ENCODE results near the gene CAMTA1. TPM values are rescaled to one million over a fixed set of nuclear protein-coding genes. Genes with fewer than 3 reads are reported as not detected.
A peak's percentile ranks its signal among the peaks of the same experiment; 100 is the strongest.

CAMTA1 gene
- polyA plus RNA-seq, 3 donors from 2014 or later, result 52.7 to 89.0 (median 71.0) TPM

DNA sequence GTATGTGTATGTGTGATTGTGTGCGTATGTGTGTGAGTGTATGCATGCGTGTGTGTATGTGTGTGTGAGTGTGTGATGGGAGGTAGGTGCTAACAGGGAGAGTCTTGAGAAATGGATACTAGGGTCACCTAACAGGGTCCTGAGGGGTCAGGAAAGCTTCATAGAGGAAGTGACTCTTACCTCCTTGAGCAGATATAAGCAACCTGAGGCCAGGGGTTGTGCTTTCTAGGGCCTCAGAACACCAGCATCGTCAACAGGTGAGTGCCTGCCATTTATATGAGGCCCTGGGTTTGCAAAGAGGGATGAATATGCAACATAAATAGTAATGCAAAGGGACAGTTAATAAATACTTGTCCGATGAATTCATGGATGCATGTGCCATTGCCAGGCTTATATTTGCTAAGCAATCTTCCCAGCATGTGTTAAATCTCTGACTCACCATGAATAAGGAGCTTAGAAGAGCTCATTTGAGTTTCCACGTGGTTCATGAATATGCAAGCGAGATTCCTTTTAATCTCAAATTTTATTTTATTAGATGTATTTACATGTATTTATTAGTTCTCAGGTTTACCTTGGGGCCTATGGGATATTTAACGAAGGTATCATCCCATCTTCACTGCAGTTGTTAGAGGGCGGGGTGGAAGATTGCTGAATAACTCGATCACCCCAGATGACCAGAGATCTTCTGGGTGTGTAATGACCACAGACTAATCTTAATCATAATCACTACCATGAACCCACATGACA, 438.3 kb downstream of the CAMTA1 start:
- Mint-ChIP-seq H3K4me1 (no peaks in the 10 kb centered on the region), H3K36me3 (no peaks in the 10 kb centered on the region), H3K27me3 (ENCODE audit: low read depth in 3 of 3) (peaks cover 0 to 5% (median 2%) of the 10 kb centered on the region in 3 donors), H3K9me3 (no peaks in the 10 kb centered on the region), H3K4me3 (no peak overlapping the region), H3K27ac (no peak overlapping the region)
- DNase-seq, result no peak

GRCh38 chr1:7224081-7224534, 438.9 kb downstream of the CAMTA1 start:
- Mint-ChIP-seq H3K27ac (no peak overlapping the region), H3K27me3 (ENCODE audit: low read depth in 3 of 3) (peaks cover 0 to 5% (median 2%) of the 10 kb centered on the region in 3 donors), H3K4me3 (no peak overlapping the region), H3K9me3 (no peaks in the 10 kb centered on the region), H3K4me1 (no peaks in the 10 kb centered on the region), H3K36me3 (no peaks in the 10 kb centered on the region)
- no peak for DNase-seq

DNA sequence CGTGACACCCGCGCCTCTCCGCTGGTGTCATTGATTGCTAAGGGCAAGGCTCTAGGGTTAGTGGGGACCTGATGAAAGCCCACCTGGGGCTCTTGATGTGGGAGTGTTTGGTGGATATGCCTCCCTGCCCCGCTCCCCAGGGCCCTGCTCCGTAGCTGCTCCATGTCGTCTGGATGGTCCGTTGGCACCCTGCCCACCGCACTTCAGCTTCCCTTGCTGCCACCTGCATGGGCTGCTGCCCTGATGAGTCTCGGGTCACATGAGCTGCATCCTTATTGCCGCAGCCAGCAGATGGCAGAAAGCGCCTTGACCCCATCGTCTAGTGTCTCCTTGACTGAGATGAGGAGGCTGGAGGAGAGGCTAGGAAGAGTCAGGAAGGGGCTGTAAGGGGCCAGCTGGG, 439.4 kb downstream of the CAMTA1 start:
- no peak overlapping the region for H3K4me3 Mint-ChIP-seq
- no peaks in the 10 kb centered on the region for H3K4me1 Mint-ChIP-seq
- no peaks in the 10 kb centered on the region for H3K9me3 Mint-ChIP-seq
- H3K27me3 Mint-ChIP-seq (ENCODE audit: low read depth in 3 of 3), result peaks cover 0 to 5% (median 2%) of the 10 kb centered on the region in 3 donors
- no peak for DNase-seq
- H3K27ac Mint-ChIP-seq, result no peak overlapping the region
- H3K36me3 Mint-ChIP-seq, result no peaks in the 10 kb centered on the region

DNA sequence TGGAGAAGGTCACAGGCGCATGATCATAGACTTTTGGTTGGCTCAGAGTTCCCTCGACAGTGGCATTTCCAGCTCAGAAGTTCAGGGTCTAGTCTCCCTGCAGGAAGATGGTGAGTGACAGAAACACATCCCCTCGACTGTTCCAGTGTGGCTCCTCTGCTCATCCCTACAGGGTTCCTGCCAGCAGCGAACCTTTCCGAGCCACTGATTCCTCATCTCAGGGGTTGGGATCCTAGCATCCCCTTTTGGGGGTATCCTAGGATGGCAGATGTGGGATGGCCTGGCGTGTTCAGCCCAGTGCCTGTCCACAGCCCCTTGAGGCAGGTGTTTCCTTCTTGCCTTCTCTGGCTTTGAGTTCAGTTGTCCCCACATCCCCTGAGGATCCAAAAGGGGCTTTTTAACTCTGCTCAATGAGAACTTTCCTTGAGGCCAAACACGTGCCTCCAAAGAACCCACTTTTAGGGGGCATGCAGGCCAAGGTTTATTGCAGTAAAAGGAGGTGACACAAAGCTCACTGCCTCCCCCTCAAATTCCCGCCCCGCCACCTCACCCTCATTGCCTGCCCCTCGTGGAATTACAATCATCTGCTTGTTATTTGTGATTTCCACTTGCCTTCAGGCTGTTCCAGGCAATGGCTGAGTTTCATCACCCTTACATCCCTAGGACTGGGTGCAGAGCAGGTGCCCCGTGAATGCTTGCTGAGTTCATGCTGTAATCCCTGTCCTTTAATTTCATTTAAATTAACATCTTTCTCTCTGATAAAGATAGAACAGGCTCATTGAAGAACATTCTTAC, 440.7 kb downstream of the CAMTA1 start:
- Mint-ChIP-seq H3K9me3 (no peaks in the 10 kb centered on the region), H3K27ac (no peak overlapping the region), H3K27me3 (ENCODE audit: low read depth in 3 of 3) (peaks cover 0 to 5% (median 2%) of the 10 kb centered on the region in 3 donors), H3K4me3 (no peak overlapping the region), H3K4me1 (no peaks in the 10 kb centered on the region), H3K36me3 (no peaks in the 10 kb centered on the region)
- no peak for DNase-seq

- Mint-ChIP-seq H3K4me1 (no peaks in the 10 kb centered on the region), H3K4me3 (no peak overlapping the region), H3K27me3 (ENCODE audit: low read depth in 3 of 3) (peaks cover 0 to 6% (median 2%) of the 10 kb centered on the region in 3 donors), H3K9me3 (no peaks in the 10 kb centered on the region), H3K27ac (no peak overlapping the region), H3K36me3 (no peaks in the 10 kb centered on the region)
- no peak for DNase-seq
Measured at GRCh38 chr1:7227654-7228053, 442.4 kb downstream of the CAMTA1 start.

- peaks cover 0 to 4% (median 2%) of the 10 kb centered on the region in 3 donors for H3K27me3 Mint-ChIP-seq (ENCODE audit: low read depth in 3 of 3)
- no peak overlapping the region for H3K4me3 Mint-ChIP-seq
- DNase-seq, result no peak
- no peak overlapping the region for H3K27ac Mint-ChIP-seq
- H3K36me3 Mint-ChIP-seq, result no peaks in the 10 kb centered on the region
- H3K4me1 Mint-ChIP-seq, result no peaks in the 10 kb centered on the region
- H3K9me3 Mint-ChIP-seq, result no peaks in the 10 kb centered on the region
Measured at GRCh38 chr1:7228252-7228961, 443.2 kb downstream of the CAMTA1 start.

DNA sequence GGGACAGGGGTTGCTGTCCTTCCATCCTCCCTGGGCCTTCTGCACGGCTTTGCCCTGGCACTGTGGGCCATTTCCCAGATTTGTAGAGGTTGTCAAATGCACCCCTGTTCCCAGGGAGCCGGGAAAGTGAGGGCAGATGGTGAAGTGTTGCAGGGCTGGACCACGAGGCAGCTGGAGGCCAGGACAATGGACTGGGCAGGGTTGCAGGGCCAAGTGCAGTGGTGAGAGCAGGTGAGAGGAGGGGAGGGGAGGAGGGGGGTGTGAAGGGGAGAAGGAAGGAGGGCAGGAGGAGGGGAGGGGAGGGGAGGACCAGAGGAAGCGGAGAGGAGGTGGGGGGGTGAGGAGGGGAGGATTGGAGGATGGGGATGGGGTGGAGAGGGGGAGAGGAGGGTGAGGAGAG, 443.9 kb downstream of the CAMTA1 start:
- DNase-seq, result no peak
- Mint-ChIP-seq H3K4me3 (no peak overlapping the region), H3K27ac (no peak overlapping the region), H3K9me3 (peaks cover 0 to 2% (median 0%) of the 10 kb centered on the region in 6 donors), H3K27me3 (ENCODE audit: low read depth in 3 of 3) (peaks cover 0 to 4% (median 4%) of the 10 kb centered on the region in 3 donors), H3K36me3 (no peaks in the 10 kb centered on the region), H3K4me1 (no peaks in the 10 kb centered on the region)

GRCh38 chr1:7229696-7230631, 444.7 kb downstream of the CAMTA1 start:
- Mint-ChIP-seq H3K27me3 (ENCODE audit: low read depth in 3 of 3) (peaks cover 0 to 5% (median 4%) of the 10 kb centered on the region in 3 donors), H3K27ac (no peak overlapping the region), H3K4me1 (no peaks in the 10 kb centered on the region), H3K4me3 (no peak overlapping the region), H3K36me3 (no peaks in the 10 kb centered on the region), H3K9me3 (peaks cover 0 to 2% (median 0%) of the 10 kb centered on the region in 6 donors)
- DNase-seq, result no peak

- H3K27me3 Mint-ChIP-seq (ENCODE audit: low read depth in 3 of 3), result peaks cover 2 to 12% (median 4%) of the 10 kb centered on the region in 3 donors
- DNase-seq, result no peak
- H3K4me3 Mint-ChIP-seq, result no peak overlapping the region
- no peak overlapping the region for H3K27ac Mint-ChIP-seq
- peaks cover 0 to 2% (median 0%) of the 10 kb centered on the region in 6 donors for H3K9me3 Mint-ChIP-seq
- H3K4me1 Mint-ChIP-seq, result no peaks in the 10 kb centered on the region
- no peaks in the 10 kb centered on the region for H3K36me3 Mint-ChIP-seq
Measured at GRCh38 chr1:7232441-7233236, 447.4 kb downstream of the CAMTA1 start.

DNA sequence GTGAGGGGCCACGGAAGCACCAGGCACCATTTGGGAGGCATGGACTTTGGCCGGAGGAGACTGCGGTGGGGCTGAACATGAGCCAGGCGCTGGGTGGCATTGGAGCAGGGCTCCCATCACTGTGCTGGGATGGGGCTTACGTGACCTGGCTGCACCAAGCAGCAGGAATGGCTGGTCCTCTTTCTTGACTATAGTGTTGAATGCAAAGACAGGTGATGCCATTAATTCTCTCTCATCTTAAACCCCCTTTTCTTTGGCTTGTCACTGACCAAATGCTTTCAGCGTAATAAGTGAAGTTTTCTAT, 447.9 kb downstream of the CAMTA1 start:
- peaks cover 2 to 10% (median 7%) of the 10 kb centered on the region in 3 donors for H3K27me3 Mint-ChIP-seq (ENCODE audit: low read depth in 3 of 3)
- peaks cover 0 to 2% (median 0%) of the 10 kb centered on the region in 6 donors for H3K9me3 Mint-ChIP-seq
- no peak for DNase-seq
- H3K4me1 Mint-ChIP-seq, result no peaks in the 10 kb centered on the region
- H3K27ac Mint-ChIP-seq, result no peak overlapping the region
- H3K36me3 Mint-ChIP-seq, result no peaks in the 10 kb centered on the region
- no peak overlapping the region for H3K4me3 Mint-ChIP-seq

GRCh38 chr1:7233646-7234470, 448.6 kb downstream of the CAMTA1 start:
- H3K9me3 Mint-ChIP-seq, result peaks cover 0 to 2% (median 0%) of the 10 kb centered on the region in 6 donors
- H3K4me1 Mint-ChIP-seq, result no peaks in the 10 kb centered on the region
- DNase-seq, result no peak
- H3K27ac Mint-ChIP-seq, result peak overlapping the region in 1 of 6 donors; percentile 40
- H3K36me3 Mint-ChIP-seq, result no peaks in the 10 kb centered on the region
- no peak overlapping the region for H3K4me3 Mint-ChIP-seq
- H3K27me3 Mint-ChIP-seq (ENCODE audit: low read depth in 3 of 3), result peaks cover 2 to 10% (median 7%) of the 10 kb centered on the region in 3 donors

- Mint-ChIP-seq H3K4me1 (no peaks in the 10 kb centered on the region), H3K9me3 (peaks cover 0 to 2% (median 0%) of the 10 kb centered on the region in 6 donors), H3K36me3 (no peaks in the 10 kb centered on the region), H3K27me3 (ENCODE audit: low read depth in 3 of 3) (peaks cover 2 to 10% (median 7%) of the 10 kb centered on the region in 3 donors), H3K27ac (no peak overlapping the region), H3K4me3 (no peak overlapping the region)
- DNase-seq, result no peak
Measured at GRCh38 chr1:7234471-7234755, 449.2 kb downstream of the CAMTA1 start.

Measured in immature natural killer cell (primary cell).